HG03521 (cell line): ENCODE measurements around the gene SPIRE1.
"Not testable (repeated sequence)": the region's sequence is repeated elsewhere in the genome, so short reads cannot be mapped to it uniquely, and the experiment has no call there.

Experiments
- ATAC-seq: cut with Tn5 transposase; IDR thresholded peaks from one replicate; pipeline ENCODE4 v1.9.1; 2021; ENCODE audit warnings: mild to moderate bottlenecking, moderate library complexity; ENCODE audit not compliant: unreplicated experiment

SPIRE1 gene

GRCh38 chr18:12423393-12423792 is 234.5 kb downstream of the SPIRE1 start:
- no peak for ATAC-seq

- ATAC-seq: no peak
Measured at GRCh38 chr18:12422936-12423335, 235.0 kb downstream of the SPIRE1 start.

GRCh38 chr18:12421732-12422131 is 236.2 kb downstream of the SPIRE1 start:
- ATAC-seq: no peak

- no peak for ATAC-seq
Measured at GRCh38 chr18:12420821-12421421, 237.0 kb downstream of the SPIRE1 start.

- ATAC-seq: no peak
Measured at GRCh38 chr18:12417687-12418086, 240.2 kb downstream of the SPIRE1 start.

- ATAC-seq: no peak
Measured at GRCh38 chr18:12416098-12416729, 241.7 kb downstream of the SPIRE1 start.

- no peak for ATAC-seq
Measured at GRCh38 chr18:12411456-12411855, 246.5 kb downstream of the SPIRE1 start.

- ATAC-seq: not testable (repeated sequence)
Measured at GRCh38 chr18:12410747-12411146, 247.2 kb downstream of the SPIRE1 start.

GRCh38 chr18:12410081-12410481 is 247.8 kb downstream of the SPIRE1 start:
- ATAC-seq: no peak

GRCh38 chr18:12409469-12409868 is 248.4 kb downstream of the SPIRE1 start:
- ATAC-seq: no peak

GRCh38 chr18:12408247-12408869 is 249.5 kb downstream of the SPIRE1 start:
- ATAC-seq: no peak

GRCh38 chr18:12406371-12407111 is 251.4 kb downstream of the SPIRE1 start:
- ATAC-seq: no peak

GRCh38 chr18:12405066-12405465 is 252.8 kb downstream of the SPIRE1 start:
- no peak for ATAC-seq

- ATAC-seq: no peak
Measured at GRCh38 chr18:12403601-12404506, 254.1 kb downstream of the SPIRE1 start.

GRCh38 chr18:12401881-12402280 is 256.0 kb downstream of the SPIRE1 start:
- no peak for ATAC-seq

- ATAC-seq: no peak
Measured at GRCh38 chr18:12399231-12399630, 258.7 kb downstream of the SPIRE1 start.

- ATAC-seq: no peak
Measured at GRCh38 chr18:12398625-12399024, 259.3 kb downstream of the SPIRE1 start.

- ATAC-seq: no peak
Measured at GRCh38 chr18:12397793-12398192, 260.1 kb downstream of the SPIRE1 start.

- no peak for ATAC-seq
Measured at GRCh38 chr18:12397254-12397653, 260.7 kb downstream of the SPIRE1 start.
